ENCODE data around the gene LARGE1.
"Not testable (repeated sequence)": the region's sequence is repeated elsewhere in the genome, so short reads cannot be mapped to it uniquely, and the experiment has no call there.

The LARGE1 gene

GRCh38 chr22:33467080-33467479 is 453.2 kb downstream of the LARGE1 start:
- DNase-seq = no peak

DNA sequence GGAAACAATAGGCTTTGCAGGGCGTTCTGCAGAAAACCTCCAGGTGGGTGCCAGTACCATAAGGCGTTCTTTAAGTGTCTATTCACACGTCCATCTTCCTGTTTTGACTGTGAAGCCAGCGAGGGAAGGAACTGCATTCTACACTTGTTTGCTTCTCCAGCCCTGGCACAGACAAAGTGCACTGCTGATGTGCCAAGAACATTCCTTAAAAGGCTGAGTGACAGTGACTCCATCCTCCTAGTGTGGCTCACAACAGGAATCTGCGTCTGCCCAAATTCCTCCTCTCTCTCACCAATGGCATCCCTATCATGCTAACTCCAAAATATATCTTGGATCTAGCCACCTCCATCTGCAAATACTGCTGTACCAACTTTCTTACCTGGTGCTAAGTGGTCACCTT is 454.7 kb downstream of the LARGE1 start:
- DNase-seq = no peak

- no peak for DNase-seq
Observed at GRCh38 chr22:33464698-33465097, 455.6 kb downstream of the LARGE1 start.

DNA sequence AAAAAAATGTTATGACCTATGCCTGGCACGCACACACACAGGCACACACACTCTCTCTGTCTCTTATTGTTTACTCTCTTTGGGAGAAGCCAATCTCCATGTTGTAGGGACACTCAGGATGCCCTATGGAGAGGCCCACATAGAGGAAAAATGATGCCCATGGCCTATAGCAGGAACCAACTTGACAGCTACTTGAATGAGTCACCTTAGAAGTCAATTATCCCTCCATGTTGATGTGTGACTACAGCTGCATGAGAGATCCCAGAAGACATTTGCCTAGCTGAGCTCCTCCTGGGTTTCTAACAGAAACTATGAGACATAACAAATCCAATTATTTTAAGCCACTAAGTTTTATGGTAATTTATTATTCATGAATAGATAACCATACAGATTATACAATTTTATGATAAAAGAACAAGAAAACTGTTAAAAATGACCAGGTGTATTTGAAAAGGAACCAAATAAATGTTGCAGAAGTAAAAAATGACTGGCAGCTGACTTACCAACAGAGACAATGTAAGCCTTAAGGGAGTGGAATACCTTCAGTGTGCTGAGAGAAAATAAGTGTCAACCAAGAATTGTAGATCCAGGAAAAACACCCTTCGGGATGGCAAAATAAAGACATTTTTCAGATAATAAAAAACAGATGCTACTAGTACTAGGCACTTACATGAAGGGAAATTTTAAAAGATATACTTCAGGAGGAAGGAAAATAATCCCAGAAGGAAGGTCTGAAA is 458.4 kb downstream of the LARGE1 start:
- DNase-seq = no peak

- DNase-seq = not testable (repeated sequence)
Observed at GRCh38 chr22:33461245-33461644, 459.0 kb downstream of the LARGE1 start.

DNA sequence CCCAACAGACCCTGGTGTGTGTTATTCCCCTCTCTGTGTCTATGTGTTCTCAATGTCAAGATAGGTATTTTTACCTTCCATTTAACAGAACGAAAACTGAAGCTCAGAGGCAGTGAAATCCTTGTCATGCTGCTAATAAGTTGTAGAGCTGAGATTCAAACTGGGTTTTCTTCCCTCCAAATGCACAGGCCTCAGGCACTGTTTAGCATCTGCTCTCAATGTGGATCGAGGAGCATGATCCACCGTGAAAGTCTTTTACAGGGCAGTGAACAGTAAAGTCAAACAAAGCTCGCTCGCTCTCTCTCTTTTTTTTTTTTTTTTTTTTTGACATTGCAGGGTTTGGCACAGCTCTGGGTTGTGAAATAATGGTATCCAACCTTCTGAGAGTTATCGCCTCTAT is 461.1 kb downstream of the LARGE1 start:
- no peak for DNase-seq

DNA sequence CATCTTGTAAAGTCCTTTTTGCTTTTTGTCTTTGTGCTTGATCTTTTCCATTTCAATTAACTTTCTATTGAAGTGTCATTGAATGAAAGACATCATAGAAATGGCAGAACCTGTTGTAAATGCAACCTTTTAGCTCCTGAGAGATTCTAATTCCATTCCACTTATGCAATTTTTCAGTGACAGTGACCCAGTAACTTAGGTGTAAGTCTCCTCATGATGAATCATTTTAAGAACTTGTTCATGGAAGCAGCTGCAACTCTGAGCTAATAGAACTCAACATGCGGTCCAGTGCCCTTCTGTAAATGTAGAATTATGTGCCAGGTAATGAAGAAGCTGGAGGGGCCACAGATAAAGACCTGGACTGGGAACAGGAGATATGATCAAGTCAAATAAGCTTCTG is 463.8 kb downstream of the LARGE1 start:
- no peak for DNase-seq

GRCh38 chr22:33455036-33455435 is 465.2 kb downstream of the LARGE1 start:
- DNase-seq = no peak

DNA sequence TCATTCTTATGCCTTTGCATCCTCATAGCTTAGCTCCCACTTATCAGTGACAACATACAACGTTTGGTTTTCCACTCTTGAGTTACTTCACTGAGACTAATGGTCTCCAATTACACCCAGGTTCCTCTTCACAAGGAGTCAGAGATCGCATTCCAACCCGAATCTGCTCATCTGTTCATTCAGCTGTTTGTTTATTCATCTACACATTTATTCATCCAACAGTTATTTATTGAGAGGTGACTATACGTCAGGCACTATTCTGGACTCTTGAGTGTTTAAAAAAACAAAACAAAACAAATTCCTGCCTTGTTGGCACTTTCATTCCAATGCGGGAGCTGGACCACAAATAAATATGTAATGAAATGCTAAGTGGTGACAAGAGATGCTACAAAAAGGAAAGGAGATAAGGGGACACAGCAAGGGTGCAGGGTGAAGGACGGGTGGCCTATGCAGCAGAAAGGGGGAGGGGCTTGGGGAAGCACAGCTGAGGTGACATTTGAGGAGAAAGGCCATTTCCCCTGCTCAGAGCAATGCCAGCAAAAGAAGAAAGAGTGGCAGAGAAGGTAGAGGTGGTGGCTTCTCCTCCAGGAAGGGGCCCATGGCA is 468.3 kb downstream of the LARGE1 start:
- DNase-seq = peak; percentile 16

GRCh38 chr22:33450756-33451155 is 469.5 kb downstream of the LARGE1 start:
- DNase-seq = no peak

DNA sequence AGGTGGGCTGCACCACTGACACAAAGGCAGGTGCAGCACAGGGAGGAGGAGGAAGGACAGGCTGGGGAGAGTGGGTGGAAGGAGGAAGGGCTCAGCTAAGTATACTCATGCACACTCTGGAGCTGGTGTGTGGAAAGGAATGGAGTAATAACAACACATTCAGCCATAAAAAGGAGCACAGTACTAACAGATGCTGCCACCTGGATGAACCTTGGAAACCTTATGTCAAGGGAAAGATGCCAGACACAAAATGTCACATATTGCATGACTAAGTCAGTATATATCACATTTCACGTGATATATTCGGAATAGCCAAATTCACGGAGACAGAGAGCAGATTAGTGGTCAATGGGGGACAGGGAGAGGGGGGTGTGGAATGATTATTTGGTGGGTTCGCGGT is 472.5 kb downstream of the LARGE1 start:
- no peak for DNase-seq

- DNase-seq = no peak
Observed at GRCh38 chr22:33443683-33444082, 476.6 kb downstream of the LARGE1 start.

- no peak for DNase-seq
Observed at GRCh38 chr22:33440756-33441155, 479.5 kb downstream of the LARGE1 start.

GRCh38 chr22:33438273-33438672 is 482.0 kb downstream of the LARGE1 start:
- peak; percentile 96 for DNase-seq

GRCh38 chr22:33431300-33431699 is 489.0 kb downstream of the LARGE1 start:
- DNase-seq = no peak

GRCh38 chr22:33429281-33429680 is 491.0 kb downstream of the LARGE1 start:
- DNase-seq = no peak

DNA sequence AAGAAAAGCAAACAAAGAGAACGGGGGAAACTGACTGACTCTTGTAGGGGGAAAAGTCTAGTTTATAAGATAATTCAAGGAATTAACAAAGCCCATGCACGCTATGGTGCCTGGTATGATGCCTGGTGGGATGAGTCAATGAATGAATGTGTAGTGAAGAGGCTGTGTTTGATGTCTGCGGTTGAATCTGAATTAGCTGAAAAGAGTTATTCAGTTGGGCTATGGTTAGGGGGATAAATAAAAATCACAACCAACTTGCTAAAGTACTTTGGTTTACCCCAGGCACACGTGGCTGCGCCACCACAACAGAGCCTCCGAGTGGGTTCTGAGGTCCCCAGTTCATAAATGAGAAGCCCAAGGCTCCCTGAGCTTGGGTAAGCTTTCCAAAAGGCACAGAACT is 492.8 kb downstream of the LARGE1 start:
- DNase-seq = peak; percentile 34

GRCh38 chr22:33426451-33426850 is 493.8 kb downstream of the LARGE1 start:
- no peak for DNase-seq

DNA sequence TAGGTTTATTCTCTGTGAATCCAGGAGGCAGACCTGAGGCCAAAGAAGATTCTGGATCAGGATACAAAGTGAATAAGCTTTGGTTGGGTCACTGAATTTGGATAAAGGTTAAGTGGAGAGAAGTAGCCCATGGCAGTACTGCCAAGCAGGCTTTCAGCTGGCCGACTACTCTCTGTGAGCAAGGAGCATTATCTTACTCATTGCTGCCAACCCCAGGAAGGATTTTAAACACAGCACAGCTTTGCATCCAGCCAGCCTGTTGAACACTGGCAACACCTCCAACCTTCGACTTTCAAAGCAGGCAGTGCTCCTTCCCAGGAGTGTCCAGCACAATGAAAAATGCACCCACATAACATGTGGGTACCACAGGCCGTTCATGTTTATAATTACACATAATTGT is 498.4 kb downstream of the LARGE1 start:
- DNase-seq = no peak

DNA sequence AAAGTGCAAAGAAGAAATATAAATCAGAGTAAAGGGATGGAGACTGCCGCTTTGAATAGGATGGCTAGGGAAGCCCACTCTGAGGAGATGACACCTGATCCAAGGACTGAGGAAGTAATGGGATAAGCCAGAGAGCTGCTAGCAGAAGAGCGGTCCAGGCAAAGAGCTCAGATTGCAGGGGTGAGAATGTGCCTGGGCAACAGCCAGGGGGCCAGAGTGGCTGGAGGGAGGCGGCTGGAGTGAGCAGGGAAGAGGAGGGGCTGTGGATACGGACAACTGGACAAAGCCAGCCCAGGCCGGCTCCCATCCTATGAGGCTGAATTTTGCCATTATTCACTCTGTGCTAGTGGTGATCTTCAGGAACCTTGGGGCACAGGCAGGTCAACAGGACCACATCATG is 501.8 kb downstream of the LARGE1 start:
- DNase-seq = no peak

- no peak for DNase-seq
Observed at GRCh38 chr22:33415401-33415800, 504.9 kb downstream of the LARGE1 start.

DNA sequence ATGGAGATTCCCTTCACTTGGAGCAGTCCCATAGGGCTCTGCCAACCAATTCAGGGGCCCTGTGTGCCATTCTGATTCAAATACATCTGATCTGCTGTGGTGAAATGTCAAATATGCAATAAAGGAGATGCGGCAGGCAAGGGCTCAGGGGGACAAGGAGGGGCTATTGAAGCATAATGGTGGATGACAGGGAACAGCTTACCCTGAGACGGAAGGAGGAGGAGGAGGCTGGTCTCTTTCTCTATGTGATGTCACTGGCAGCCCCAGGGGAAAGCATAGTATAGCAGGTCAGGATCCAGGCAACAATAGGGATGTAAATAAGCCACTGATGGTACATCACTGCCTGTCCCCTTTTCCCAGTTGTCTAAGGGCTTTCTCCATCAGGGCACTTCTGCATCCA is 511.2 kb downstream of the LARGE1 start:
- no peak for DNase-seq

GRCh38 chr22:33405194-33405593 is 515.1 kb downstream of the LARGE1 start:
- DNase-seq = no peak

GRCh38 chr22:33404723-33405122 is 515.6 kb downstream of the LARGE1 start:
- no peak for DNase-seq

DNA sequence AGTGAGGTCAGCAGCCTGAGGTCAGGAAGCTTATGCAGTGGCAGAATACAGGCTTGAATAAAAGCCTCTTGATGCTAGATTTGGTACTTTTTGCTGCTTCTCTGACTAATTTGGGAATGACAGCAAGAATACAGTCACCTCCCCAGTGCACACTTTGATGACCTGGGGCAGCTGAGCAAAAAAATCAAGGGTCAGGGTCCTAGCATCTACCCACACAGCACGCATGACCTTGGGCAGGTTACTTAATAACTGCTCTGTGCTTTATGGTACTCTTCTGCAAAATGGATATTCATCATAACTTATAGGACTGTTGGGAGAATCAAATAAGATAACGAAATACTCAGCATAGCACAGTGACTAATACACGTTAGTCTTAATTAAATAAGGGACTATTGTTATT is 518.0 kb downstream of the LARGE1 start:
- no peak for DNase-seq

All from fibroblast of skin of back (primary cell).